Activated CD8-positive, alpha-beta T cell treated with anti-CD3 and anti-CD28 coated beads, Interleukin-2, amount 10 ng/mL, durations not matched to agents 7 days and 5 days (primary cell): ENCODE results near the gene PNPLA2. TPM values are rescaled to one million over a fixed set of nuclear protein-coding genes. Genes with fewer than 3 reads are reported as not detected.

Source experiments
- ATAC-seq: fragments of 150-1000 bp; cut with Tn5 transposase; one replicate; pipeline ENCODE4 v1.10.0; 2021; ENCODE audit warnings: moderate library complexity
- CTCF ChIA-PET: fragments of 350-600 bp; sonication (Branson Sonifier 250); formaldehyde crosslinking; loops from one replicate; lab custom pipeline; 2021; ENCODE audit warnings: antibody characterized with exemption; lab: Charles Lee
- POLR2A ChIA-PET: fragments of 350-600 bp; sonication (Branson Sonifier 250); formaldehyde crosslinking; loops from one replicate; lab custom pipeline; 2021; ENCODE audit warnings: antibody characterized with exemption; lab: Charles Lee
- DNase-seq: peaks from one replicate; pipeline ENCODE4 v3.0.0-alpha.2; 2020
- H3K27ac Mint-ChIP-seq: one replicate; pipeline ENCODE4 v1.8.0; 2021; ENCODE audit warnings: mild to moderate bottlenecking, mixed read lengths
- H3K27me3 Mint-ChIP-seq: one replicate; pipeline ENCODE4 v1.8.0; 2021; ENCODE audit warnings: low read depth, mixed read lengths
- H3K36me3 Mint-ChIP-seq: one replicate; pipeline ENCODE4 v1.8.0; 2021; ENCODE audit warnings: low read depth, mixed read lengths
- H3K4me1 Mint-ChIP-seq: one replicate; pipeline ENCODE4 v1.8.0; 2021; ENCODE audit warnings: low read depth, mixed read lengths
- H3K4me3 Mint-ChIP-seq: one replicate; pipeline ENCODE4 v1.8.0; 2021; ENCODE audit warnings: mild to moderate bottlenecking, mixed read lengths
- H3K9me3 Mint-ChIP-seq: one replicate; pipeline ENCODE4 v1.8.0; 2022; ENCODE audit warnings: mixed read lengths; ENCODE audit not compliant: insufficient read depth
- total RNA-seq, 2 experiments: library from RNA; stranded (reverse); gene quantifications; one replicate each; pipeline ENCODE4 v1.2.3, GENCODE V29; 2021

PNPLA2 gene
- total RNA-seq, 2 experiments from 2014 or later, result 67.3 to 76.6 TPM

- CTCF ChIA-PET, result no interaction called here
- ATAC-seq, result no peak
- H3K27me3 Mint-ChIP-seq, result peaks cover 15% of the 10 kb centered on the region
- no peaks in the 10 kb centered on the region for H3K9me3 Mint-ChIP-seq
- H3K4me1 Mint-ChIP-seq, result peaks cover 40% of the 10 kb centered on the region
- no peak overlapping the region for H3K4me3 Mint-ChIP-seq
- H3K27ac Mint-ChIP-seq, result no peak overlapping the region
- H3K36me3 Mint-ChIP-seq, result peaks cover 17% of the 10 kb centered on the region
- DNase-seq, result no peak
- POLR2A ChIA-PET, result no interaction called here
Observed at GRCh38 chr11:824292-824880, 5.7 kb downstream of the PNPLA2 start.

GRCh38 chr11:824942-825341 is 6.2 kb downstream of the PNPLA2 start:
- ChIA-PET CTCF (no interaction called here), POLR2A (no interaction called here)

GRCh38 chr11:825366-826226 is 6.9 kb downstream of the PNPLA2 start:
- H3K4me3 Mint-ChIP-seq, result no peak overlapping the region
- peaks cover 49% of the 10 kb centered on the region for H3K4me1 Mint-ChIP-seq
- DNase-seq (no peak), ATAC-seq (no peak)
- H3K27ac Mint-ChIP-seq, result no peak overlapping the region
- ChIA-PET CTCF (no interaction called here), POLR2A (interaction anchor here (0.8 to 0.9 kb wide), 2 partner anchors 17 to 21 kb away, joined by 3 to 5 read pairs; partner anchors contain the start of genes PIDD1 and TSPAN4)
- H3K36me3 Mint-ChIP-seq, result peaks cover 17% of the 10 kb centered on the region
- H3K27me3 Mint-ChIP-seq, result peaks cover 21% of the 10 kb centered on the region
- no peaks in the 10 kb centered on the region for H3K9me3 Mint-ChIP-seq

More at GRCh38 chr11:824942-825341, 6.2 kb downstream of the PNPLA2 start:
- peaks cover 46% of the 10 kb centered on the region for H3K4me1 Mint-ChIP-seq
- peaks cover 21% of the 10 kb centered on the region for H3K27me3 Mint-ChIP-seq
- no peak overlapping the region for H3K27ac Mint-ChIP-seq
- ATAC-seq (no peak), DNase-seq (no peak)
- H3K36me3 Mint-ChIP-seq, result peaks cover 17% of the 10 kb centered on the region
- H3K9me3 Mint-ChIP-seq, result no peaks in the 10 kb centered on the region
- H3K4me3 Mint-ChIP-seq, result no peak overlapping the region

- H3K9me3 Mint-ChIP-seq, result no peaks in the 10 kb centered on the region
- H3K27me3 Mint-ChIP-seq, result peaks cover 23% of the 10 kb centered on the region
- peak overlapping the region; percentile 84 for H3K27ac Mint-ChIP-seq
- peaks cover 17% of the 10 kb centered on the region for H3K36me3 Mint-ChIP-seq
- peak overlapping the region; percentile 81 for H3K4me3 Mint-ChIP-seq
- CTCF ChIA-PET, result no interaction called here
- POLR2A ChIA-PET, result interaction anchor here (0.9 kb wide), 1 partner anchor 22 kb away, joined by 5 read pairs; the partner anchor contains the start of gene PIDD1
- DNase-seq (no peak), ATAC-seq (no peak)
- H3K4me1 Mint-ChIP-seq, result peaks cover 47% of the 10 kb centered on the region
Observed at GRCh38 chr11:826227-826621, 7.5 kb downstream of the PNPLA2 start.

GRCh38 chr11:826836-827145 is 8.1 kb downstream of the PNPLA2 start:
- ChIA-PET CTCF (interaction anchor here (1.6 kb wide), 1 partner anchor 22 kb away, joined by 3 read pairs; no protein-coding TSS in a partner anchor), POLR2A (interaction anchor here (0.9 kb wide), 1 partner anchor 22 kb away, joined by 5 read pairs; the partner anchor contains the start of gene PIDD1)
- H3K27ac Mint-ChIP-seq, result peak overlapping the region; percentile 84
- H3K36me3 Mint-ChIP-seq, result peaks cover 17% of the 10 kb centered on the region
- peak; percentile 54 for DNase-seq
- peaks cover 29% of the 10 kb centered on the region for H3K27me3 Mint-ChIP-seq
- H3K4me3 Mint-ChIP-seq, result peak overlapping the region; percentile 81
- H3K4me1 Mint-ChIP-seq, result peaks cover 49% of the 10 kb centered on the region
- H3K9me3 Mint-ChIP-seq, result no peaks in the 10 kb centered on the region
- peak; percentile 9 for ATAC-seq

GRCh38 chr11:827146-827896 is 8.6 kb downstream of the PNPLA2 start:
- H3K27ac Mint-ChIP-seq, result peak overlapping the region; percentile 84
- ChIA-PET CTCF (interaction anchor here (1.6 to 1.8 kb wide), 2 partner anchors 16 to 21 kb away, joined by 3 to 5 read pairs; partner anchors contain the start of gene TSPAN4), POLR2A (interaction anchor here (0.7 to 6.0 kb wide), 3 partner anchors 8 to 16 kb away, joined by 3 to 31 read pairs (median 4); partner anchors contain the start of genes PNPLA2 and TSPAN4)
- peaks cover 47% of the 10 kb centered on the region for H3K4me1 Mint-ChIP-seq
- peaks cover 17% of the 10 kb centered on the region for H3K36me3 Mint-ChIP-seq
- peak; percentile 37 for ATAC-seq
- H3K9me3 Mint-ChIP-seq, result no peaks in the 10 kb centered on the region
- peak overlapping the region; percentile 81 for H3K4me3 Mint-ChIP-seq
- peak; percentile 60 for DNase-seq
- peaks cover 34% of the 10 kb centered on the region for H3K27me3 Mint-ChIP-seq

- H3K9me3 Mint-ChIP-seq, result no peaks in the 10 kb centered on the region
- ATAC-seq, result no peak
- H3K4me1 Mint-ChIP-seq, result peaks cover 47% of the 10 kb centered on the region
- no peak for DNase-seq
- peak within 1 kb of the TSS; percentile 81 for H3K4me3 Mint-ChIP-seq
- peaks cover 17% of the 10 kb centered on the region for H3K36me3 Mint-ChIP-seq
- peaks cover 36% of the 10 kb centered on the region for H3K27me3 Mint-ChIP-seq
- ChIA-PET POLR2A (interaction anchor here (0.6 to 6.0 kb wide), 3 partner anchors 9 to 51 kb away, joined by 3 to 31 read pairs (median 4); partner anchors contain the start of genes GATD1, PNPLA2 and TSPAN4), CTCF (interaction anchor here (1.6 to 1.8 kb wide), 2 partner anchors 16 to 21 kb away, joined by 3 to 5 read pairs; partner anchors contain the start of gene TSPAN4)
- peak within 1 kb of the TSS; percentile 84 for H3K27ac Mint-ChIP-seq
Observed at GRCh38 chr11:827897-828192, 9.1 kb downstream of the PNPLA2 start, which contains the start of gene CRACR2B. TSS of gene CRACR2B (plus strand) at chr11:827919. CDS start at chr11:828608, 689 bp downstream.

GRCh38 chr11:828506-829175 is 9.9 kb downstream of the PNPLA2 start:
- Mint-ChIP-seq H3K36me3 (peaks cover 14% of the 10 kb centered on the region), H3K27ac (no peak overlapping the region), H3K4me3 (peak overlapping the region; percentile 78), H3K4me1 (peaks cover 49% of the 10 kb centered on the region), H3K27me3 (peaks cover 36% of the 10 kb centered on the region), H3K9me3 (no peaks in the 10 kb centered on the region)
- CTCF ChIA-PET, result interaction anchor here (1.8 kb wide), 1 partner anchor 15 kb away, joined by 5 read pairs; the partner anchor contains the start of gene TSPAN4
- DNase-seq (no peak), ATAC-seq (no peak)
- POLR2A ChIA-PET, result interaction anchor here (0.6 to 6.0 kb wide), 5 partner anchors 9 to 51 kb away, joined by 3 to 31 read pairs (median 4); partner anchors contain the start of genes GATD1, PNPLA2, POLR2L and TSPAN4

- peaks cover 36% of the 10 kb centered on the region for H3K27me3 Mint-ChIP-seq
- peaks cover 12% of the 10 kb centered on the region for H3K36me3 Mint-ChIP-seq
- ATAC-seq (no peak), DNase-seq (no peak)
- ChIA-PET POLR2A (interaction anchor here (0.7 to 6.0 kb wide), 6 partner anchors 10 to 33 kb away, joined by 3 to 31 read pairs (median 4); partner anchors contain the start of genes PNPLA2, POLR2L, RPLP2 and TSPAN4), CTCF (interaction anchor here (1.8 kb wide), 1 partner anchor 14 kb away, joined by 5 read pairs; the partner anchor contains the start of gene TSPAN4)
- no peak overlapping the region for H3K27ac Mint-ChIP-seq
- no peaks in the 10 kb centered on the region for H3K9me3 Mint-ChIP-seq
- peak overlapping the region; percentile 56 for H3K4me3 Mint-ChIP-seq
- H3K4me1 Mint-ChIP-seq, result peaks cover 55% of the 10 kb centered on the region
Observed at GRCh38 chr11:829176-829846, 10.6 kb downstream of the PNPLA2 start.

GRCh38 chr11:829847-830294 is 11.2 kb downstream of the PNPLA2 start:
- Mint-ChIP-seq H3K36me3 (peaks cover 10% of the 10 kb centered on the region), H3K27me3 (peaks cover 36% of the 10 kb centered on the region), H3K4me1 (peaks cover 58% of the 10 kb centered on the region), H3K9me3 (no peaks in the 10 kb centered on the region), H3K27ac (no peak overlapping the region), H3K4me3 (peak overlapping the region; percentile 56)
- ChIA-PET POLR2A (interaction anchor here (0.7 to 6.0 kb wide), 6 partner anchors 11 to 34 kb away, joined by 3 to 31 read pairs (median 4); partner anchors contain the start of genes PNPLA2, POLR2L, RPLP2 and TSPAN4), CTCF (no interaction called here)
- DNase-seq, result no peak
- peak; percentile 4 for ATAC-seq
